Measurements from ENCODE around the gene DYNAP.

Gene DYNAP

DNA sequence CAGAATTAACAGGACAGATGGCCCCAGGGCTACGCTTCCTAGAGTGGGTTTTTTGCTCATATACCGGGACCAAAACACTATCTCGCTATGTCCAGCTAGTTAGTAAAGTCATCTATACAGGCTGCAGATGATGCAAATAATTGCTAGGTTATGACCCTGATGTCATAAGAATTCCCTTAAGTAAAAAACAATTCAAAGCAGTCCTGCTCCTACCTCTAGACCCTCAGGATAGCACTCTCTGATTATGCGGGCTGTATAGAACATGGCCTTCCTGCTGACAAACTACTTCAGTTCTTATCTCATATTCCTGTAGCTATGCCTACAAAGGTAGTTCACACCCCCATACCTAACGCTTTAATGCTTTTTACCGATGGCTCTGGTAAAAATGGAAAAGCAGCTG is 13.2 kb downstream of the DYNAP start:
- DNase-seq (ENCODE audit: extremely low spot score) = no peak
- CTCF ChIA-PET = interaction anchor here (0.8 kb wide), 1 partner anchor 253 kb away, joined by 3 read pairs; no protein-coding TSS in a partner anchor
- TF ChIP-seq ZNF384 (IDR thresholded peaks at IDR 0.05) (no peak), L3MBTL2 (conservative IDR thresholded peaks at IDR 0.05) (no peak), NFRKB (IDR thresholded peaks at IDR 0.05) (no peak), HDGF (IDR thresholded peaks at IDR 0.05; ENCODE audit: borderline replicate concordance) (no peak), SUZ12 (IDR thresholded peaks at IDR 0.05) (no peak), ELF4 (IDR thresholded peaks at IDR 0.05) (no peak), CTBP1 (IDR thresholded peaks at IDR 0.05; ENCODE audit: borderline replicate concordance) (no peak)
- TF ChIP-seq, protein P1, sequence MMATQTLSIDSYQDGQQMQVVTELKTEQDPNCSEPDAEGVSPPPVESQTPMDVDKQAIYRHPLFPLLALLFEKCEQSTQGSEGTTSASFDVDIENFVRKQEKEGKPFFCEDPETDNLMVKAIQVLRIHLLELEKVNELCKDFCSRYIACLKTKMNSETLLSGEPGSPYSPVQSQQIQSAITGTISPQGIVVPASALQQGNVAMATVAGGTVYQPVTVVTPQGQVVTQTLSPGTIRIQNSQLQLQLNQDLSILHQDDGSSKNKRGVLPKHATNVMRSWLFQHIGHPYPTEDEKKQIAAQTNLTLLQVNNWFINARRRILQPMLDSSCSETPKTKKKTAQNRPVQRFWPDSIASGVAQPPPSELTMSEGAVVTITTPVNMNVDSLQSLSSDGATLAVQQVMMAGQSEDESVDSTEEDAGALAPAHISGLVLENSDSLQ (IDR thresholded peaks at IDR 0.05) = no peak
- POLR2A ChIA-PET = no interaction called here

DNA sequence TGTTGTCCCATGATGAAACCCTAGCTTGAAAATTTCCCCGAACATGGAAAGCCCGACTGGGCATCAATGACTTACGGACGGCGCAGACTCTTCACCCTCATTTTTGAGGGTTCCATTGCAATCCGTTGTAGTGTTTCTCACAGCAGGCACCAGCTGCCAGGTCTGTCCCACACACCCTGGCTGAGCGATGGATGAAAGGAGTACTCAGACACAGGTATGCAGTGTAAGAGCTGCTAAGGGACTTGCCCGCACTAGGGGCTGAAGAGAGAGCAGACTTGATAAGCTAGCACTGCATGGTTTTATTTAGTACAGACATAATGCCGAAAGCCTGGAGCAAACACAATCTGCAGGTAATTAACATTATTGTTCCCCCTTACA is 15.8 kb downstream of the DYNAP start:
- no peak for DNase-seq (ENCODE audit: extremely low spot score)
- TF ChIP-seq ZNF384 (IDR thresholded peaks at IDR 0.05) (no peak), L3MBTL2 (conservative IDR thresholded peaks at IDR 0.05) (no peak), TARDBP (IDR thresholded peaks at IDR 0.05) (no peak), ARNT (IDR thresholded peaks at IDR 0.05) (no peak), HDGF (IDR thresholded peaks at IDR 0.05; ENCODE audit: borderline replicate concordance) (no peak), BHLHE40 (IDR thresholded peaks at IDR 0.05; ENCODE audit: borderline replicate concordance) (no peak)
- TF ChIP-seq, protein P1 (IDR thresholded peaks at IDR 0.05) = no peak
- ChIA-PET POLR2A (no interaction called here), CTCF (no interaction called here)

- CTCF ChIA-PET = no interaction called here
- POLR2A ChIA-PET = no interaction called here
These were observed 16.4 kb downstream of the DYNAP start for GRCh38 chr18:54607213-54608027.

GRCh38 chr18:54608028-54608642 is 17.1 kb downstream of the DYNAP start:
- CTCF ChIA-PET = no interaction called here
- no peak for DNase-seq (ENCODE audit: extremely low spot score)

More at GRCh38 chr18:54607213-54608027, 16.4 kb downstream of the DYNAP start:
- TF ChIP-seq SP1 (IDR thresholded peaks at IDR 0.05) (no peak), NFRKB (IDR thresholded peaks at IDR 0.05) (no peak), FOXM1 (IDR thresholded peaks at IDR 0.05; ENCODE audit: borderline replicate concordance) (no peak), LEF1 (IDR thresholded peaks at IDR 0.05; ENCODE audit: borderline replicate concordance) (no peak), FOXA1 (IDR thresholded peaks at IDR 0.05) (no peak), BHLHE40 (IDR thresholded peaks at IDR 0.05; ENCODE audit: borderline replicate concordance) (no peak), L3MBTL2 (conservative IDR thresholded peaks at IDR 0.05) (no peak), ZNF384 (IDR thresholded peaks at IDR 0.05) (no peak), ARNT (IDR thresholded peaks at IDR 0.05) (no peak), CTBP1 (IDR thresholded peaks at IDR 0.05; ENCODE audit: borderline replicate concordance) (no peak), FOXK2 (IDR thresholded peaks at IDR 0.05) (no peak), HDGF (IDR thresholded peaks at IDR 0.05; ENCODE audit: borderline replicate concordance) (no peak), ELF4 (IDR thresholded peaks at IDR 0.05) (no peak)
- TF ChIP-seq, protein P1 (IDR thresholded peaks at IDR 0.05) = no peak
- no peak for DNase-seq (ENCODE audit: extremely low spot score)

DNA sequence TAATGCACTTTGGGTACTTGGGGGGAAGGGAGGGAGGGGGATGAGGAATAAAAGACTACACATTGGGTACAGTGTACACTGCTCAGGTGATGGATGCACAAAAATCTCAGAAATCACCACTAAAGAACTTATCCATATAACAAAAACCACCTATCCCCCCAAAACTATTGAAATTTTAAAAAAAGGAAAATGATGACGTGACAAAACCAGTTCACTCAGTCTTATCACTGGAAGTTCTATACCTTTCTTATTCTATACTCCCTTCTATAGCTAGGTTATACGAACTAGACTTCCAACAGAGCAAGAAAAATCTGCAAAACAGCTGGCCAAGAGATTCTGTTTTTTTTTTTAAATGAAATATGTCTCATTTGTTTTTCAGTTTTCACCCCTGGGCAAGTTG is 20.8 kb downstream of the DYNAP start:
- TF ChIP-seq ZNF384 (IDR thresholded peaks at IDR 0.05) (no peak), ARNT (IDR thresholded peaks at IDR 0.05) (no peak), SP1 (IDR thresholded peaks at IDR 0.05) (no peak), FOXA1 (IDR thresholded peaks at IDR 0.05) (no peak), CTBP1 (IDR thresholded peaks at IDR 0.05; ENCODE audit: borderline replicate concordance) (no peak), SUZ12 (IDR thresholded peaks at IDR 0.05) (no peak), TARDBP (IDR thresholded peaks at IDR 0.05) (no peak), LEF1 (IDR thresholded peaks at IDR 0.05; ENCODE audit: borderline replicate concordance) (no peak), L3MBTL2 (conservative IDR thresholded peaks at IDR 0.05) (no peak), BHLHE40 (IDR thresholded peaks at IDR 0.05; ENCODE audit: borderline replicate concordance) (no peak), ELF4 (IDR thresholded peaks at IDR 0.05) (no peak), HDGF (IDR thresholded peaks at IDR 0.05; ENCODE audit: borderline replicate concordance) (no peak), FOXM1 (IDR thresholded peaks at IDR 0.05; ENCODE audit: borderline replicate concordance) (no peak)
- TF ChIP-seq, protein P1 (IDR thresholded peaks at IDR 0.05) = no peak
- POLR2A ChIA-PET = no interaction called here
- CTCF ChIA-PET = no interaction called here
- no peak for DNase-seq (ENCODE audit: extremely low spot score)

More at GRCh38 chr18:54608028-54608642, 17.1 kb downstream of the DYNAP start:
- no peak for TF ChIP-seq LEF1 (IDR thresholded peaks at IDR 0.05; ENCODE audit: borderline replicate concordance)
- TF ChIP-seq L3MBTL2 (conservative IDR thresholded peaks at IDR 0.05) = no peak
- no peak for TF ChIP-seq ARNT (IDR thresholded peaks at IDR 0.05)
- TF ChIP-seq FOXK2 (IDR thresholded peaks at IDR 0.05) = no peak
- TF ChIP-seq FOXM1 (IDR thresholded peaks at IDR 0.05; ENCODE audit: borderline replicate concordance) = no peak
- TF ChIP-seq, protein P1 (IDR thresholded peaks at IDR 0.05) = no peak
- no peak for TF ChIP-seq BHLHE40 (IDR thresholded peaks at IDR 0.05; ENCODE audit: borderline replicate concordance)
- no peak for TF ChIP-seq ZNF384 (IDR thresholded peaks at IDR 0.05)
- no peak for TF ChIP-seq HDGF (IDR thresholded peaks at IDR 0.05; ENCODE audit: borderline replicate concordance)
- TF ChIP-seq ELF4 (IDR thresholded peaks at IDR 0.05) = no peak
- TF ChIP-seq SUZ12 (IDR thresholded peaks at IDR 0.05) = no peak
- no peak for TF ChIP-seq FOXA1 (IDR thresholded peaks at IDR 0.05)
- TF ChIP-seq NFRKB (IDR thresholded peaks at IDR 0.05) = no peak
- no peak for TF ChIP-seq TARDBP (IDR thresholded peaks at IDR 0.05)
- no peak for TF ChIP-seq SP1 (IDR thresholded peaks at IDR 0.05)
- TF ChIP-seq CTBP1 (IDR thresholded peaks at IDR 0.05; ENCODE audit: borderline replicate concordance) = no peak
- POLR2A ChIA-PET = no interaction called here
